Measurements from ENCODE around the gene FA2H. TPM values are rescaled to one million over a fixed set of nuclear protein-coding genes. Genes with fewer than 3 reads are reported as not detected.
"Not testable (repeated sequence)": the region's sequence is repeated elsewhere in the genome, so short reads cannot be mapped to it uniquely, and the experiment has no call there.

FA2H gene
- total RNA-seq: 1 to 10 TPM in 1 of 2 donors, under 1 TPM in 1; 0.73 to 1.7 TPM
- total RNA-seq: 0.12 to 0.45 reads per million in 2 donors

GRCh38 chr16:74774223-74775139 lies at the start of gene FA2H:
TSS of gene FA2H (minus strand) at chr16:74774820. CDS start at chr16:74774755, 65 bp downstream.
- Mint-ChIP-seq H3K4me1 (peaks cover 12% of the 10 kb centered on the region), H3K4me3 (peak within 1 kb of the TSS; percentile 88), H3K27ac (no peak within 1 kb of the TSS), H3K36me3 (ENCODE audit: low read depth) (peaks cover 4% of the 10 kb centered on the region), H3K27me3 (peaks cover 23% of the 10 kb centered on the region)
- no peaks in the 10 kb centered on the region for H3K9me3 ChIP-seq (ENCODE audit: control insufficient read depth, low read length, poor library complexity, severe bottlenecking)
- DNase-seq (peak; percentile 60 to 67 (median 66)), ATAC-seq (peak; percentile 98)

DNA sequence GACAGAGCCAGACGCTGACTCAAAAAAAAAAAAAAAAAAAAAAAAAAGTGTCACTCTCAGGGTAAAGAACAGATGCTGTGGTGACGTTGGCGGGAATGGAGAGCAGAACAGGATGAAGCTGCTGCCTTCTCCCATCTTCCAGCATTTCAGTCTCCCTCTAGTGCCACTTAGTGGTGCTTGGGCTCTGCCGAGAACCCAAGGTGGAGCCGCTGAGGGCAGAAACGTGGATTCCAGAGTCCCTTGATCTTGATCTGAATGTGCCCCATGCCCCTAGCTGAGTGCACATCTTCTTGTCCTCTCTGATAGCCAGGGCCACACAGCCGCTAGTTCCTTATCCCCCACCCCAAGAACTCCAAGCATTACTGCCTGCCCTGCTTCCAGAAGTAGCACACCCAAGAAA lies 43.2 kb upstream of the FA2H start:
- DNase-seq (no peak), ATAC-seq (no peak)
- Mint-ChIP-seq H3K36me3 (ENCODE audit: low read depth) (no peaks in the 10 kb centered on the region), H3K4me1 (peaks cover 7% of the 10 kb centered on the region), H3K4me3 (no peak overlapping the region), H3K27me3 (peaks cover 30% of the 10 kb centered on the region), H3K27ac (no peak overlapping the region)
- H3K9me3 ChIP-seq (ENCODE audit: control insufficient read depth, low read length, poor library complexity, severe bottlenecking): no peaks in the 10 kb centered on the region

DNA sequence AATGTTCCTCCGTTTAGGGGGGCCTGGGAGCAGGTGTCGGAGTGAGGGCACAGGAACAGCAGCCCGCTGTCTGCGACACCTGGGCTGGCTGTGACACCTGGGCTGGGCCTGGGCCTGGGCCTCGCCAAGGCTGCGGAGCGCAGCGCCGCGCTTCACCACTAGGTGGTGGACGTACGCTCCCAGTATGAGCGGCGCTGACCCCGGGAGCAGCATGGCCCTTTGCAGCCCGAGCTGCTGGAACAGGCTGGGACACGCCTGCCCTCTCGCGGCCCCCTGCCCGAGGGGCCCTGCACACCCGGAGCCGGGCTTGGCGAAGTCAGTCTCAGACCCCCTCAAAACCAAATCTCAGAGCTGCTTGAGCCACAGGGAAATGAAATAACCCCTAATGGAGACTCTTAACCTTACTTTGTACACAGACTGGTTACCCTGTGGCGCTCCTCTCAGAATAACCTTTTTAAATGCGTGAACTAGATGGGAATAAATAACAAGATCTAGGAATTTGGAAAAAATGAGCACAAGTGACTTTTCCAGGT lies 38.6 kb upstream of the FA2H start:
- DNase-seq (peak; percentile 46 to 74 (median 56)), ATAC-seq (peak; percentile 100)
- no peaks in the 10 kb centered on the region for H3K9me3 ChIP-seq (ENCODE audit: control insufficient read depth, low read length, poor library complexity, severe bottlenecking)
- no peak overlapping the region for H3K27ac Mint-ChIP-seq
- H3K4me3 Mint-ChIP-seq: peak overlapping the region; percentile 50
- H3K27me3 Mint-ChIP-seq: peaks cover 20% of the 10 kb centered on the region
- peaks cover 7% of the 10 kb centered on the region for H3K4me1 Mint-ChIP-seq
- no peaks in the 10 kb centered on the region for H3K36me3 Mint-ChIP-seq (ENCODE audit: low read depth)

DNA sequence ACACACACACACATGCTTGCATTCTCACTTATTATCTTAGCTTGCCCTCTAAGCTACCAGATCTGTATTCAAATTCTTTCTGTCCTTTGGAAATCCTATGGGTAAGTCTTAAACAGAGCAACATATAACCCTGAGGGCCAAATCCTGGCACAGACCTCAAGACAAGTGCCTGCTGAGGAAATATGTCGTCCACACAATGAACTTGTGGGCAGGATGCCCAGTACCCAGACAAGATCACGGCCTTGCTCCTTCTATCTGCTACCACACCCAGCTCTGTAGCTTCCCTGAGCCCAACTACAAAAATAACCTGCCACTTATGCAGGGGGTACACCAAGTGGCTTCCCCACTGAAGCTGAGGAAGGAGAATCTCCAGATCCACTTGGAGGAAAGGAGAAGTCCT lies 37.3 kb upstream of the FA2H start:
- no peak overlapping the region for H3K4me3 Mint-ChIP-seq
- H3K36me3 Mint-ChIP-seq (ENCODE audit: low read depth): no peaks in the 10 kb centered on the region
- H3K27me3 Mint-ChIP-seq: peaks cover 16% of the 10 kb centered on the region
- no peak for DNase-seq
- peaks cover 4% of the 10 kb centered on the region for H3K4me1 Mint-ChIP-seq
- H3K9me3 ChIP-seq (ENCODE audit: control insufficient read depth, low read length, poor library complexity, severe bottlenecking): no peaks in the 10 kb centered on the region
- no peak for ATAC-seq
- no peak overlapping the region for H3K27ac Mint-ChIP-seq

DNA sequence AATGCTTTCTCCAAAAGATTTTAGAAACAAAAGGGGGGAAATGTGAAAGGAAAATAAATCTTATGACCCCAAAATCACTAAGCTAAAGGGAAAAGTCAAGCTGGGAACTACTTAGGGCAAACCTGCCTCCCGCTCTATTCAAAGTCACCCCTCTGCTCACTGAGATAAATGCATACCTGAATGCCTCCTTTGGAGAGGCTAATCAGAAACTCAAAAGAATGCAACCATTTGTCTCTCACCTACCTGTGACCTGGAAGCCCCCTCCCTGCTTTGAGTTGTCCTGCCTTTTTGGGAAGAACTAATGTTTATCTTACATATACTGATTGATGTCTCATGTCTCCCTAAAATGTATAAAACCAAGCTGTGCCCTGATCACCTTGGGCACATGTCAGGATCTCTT lies 36.6 kb upstream of the FA2H start:
- ATAC-seq; H3K36me3 Mint-ChIP-seq (ENCODE audit: low read depth); DNase-seq; H3K4me3 Mint-ChIP-seq; H3K4me1 Mint-ChIP-seq; H3K27ac Mint-ChIP-seq; H3K9me3 ChIP-seq (ENCODE audit: control insufficient read depth, low read length, poor library complexity, severe bottlenecking): not testable (repeated sequence)
- H3K27me3 Mint-ChIP-seq: peaks cover 15% of the 10 kb centered on the region

DNA sequence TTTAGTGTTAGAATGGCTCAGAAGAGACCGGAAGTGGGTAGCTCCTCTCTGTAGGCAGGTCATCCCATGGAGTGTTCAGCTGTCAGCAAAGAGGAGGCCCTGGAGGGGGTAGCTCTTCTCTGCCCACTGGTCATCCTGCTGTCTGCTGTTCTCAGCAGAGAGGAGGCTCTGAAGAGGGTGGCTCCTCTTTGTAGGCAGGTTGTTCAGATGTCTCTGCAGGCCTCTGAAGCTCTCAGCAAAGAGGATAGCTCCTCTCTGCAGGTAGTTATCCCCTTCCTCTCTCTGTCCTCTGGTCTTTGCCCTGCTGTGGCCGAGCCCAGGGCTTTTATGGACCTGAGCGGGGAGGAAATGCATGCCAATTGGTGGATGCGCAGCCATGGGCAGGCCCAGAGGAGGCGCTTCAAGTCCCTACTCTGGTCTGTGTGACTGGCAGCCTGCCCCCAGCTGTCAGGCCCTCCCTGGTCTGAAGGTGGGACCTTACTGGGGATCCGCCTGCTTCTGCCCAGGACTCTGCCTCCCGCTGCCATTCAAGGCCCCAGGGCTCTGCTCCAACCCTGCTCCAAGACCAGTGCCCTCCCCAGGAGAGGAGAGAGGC lies 32.5 kb upstream of the FA2H start:
- Mint-ChIP-seq H3K27me3 (peaks cover 4% of the 10 kb centered on the region), H3K36me3 (ENCODE audit: low read depth) (peaks cover 3% of the 10 kb centered on the region), H3K4me3 (no peak overlapping the region), H3K4me1 (no peaks in the 10 kb centered on the region), H3K27ac (no peak overlapping the region)
- H3K9me3 ChIP-seq (ENCODE audit: control insufficient read depth, low read length, poor library complexity, severe bottlenecking): no peaks in the 10 kb centered on the region
- ATAC-seq (no peak), DNase-seq (no peak)

- H3K4me1 Mint-ChIP-seq: peaks cover 2% of the 10 kb centered on the region
- H3K9me3 ChIP-seq (ENCODE audit: control insufficient read depth, low read length, poor library complexity, severe bottlenecking): no peaks in the 10 kb centered on the region
These were observed 25.7 kb upstream of the FA2H start for GRCh38 chr16:74800216-74800871.

GRCh38 chr16:74797414-74797813 lies 22.8 kb upstream of the FA2H start:
- no peaks in the 10 kb centered on the region for H3K9me3 ChIP-seq (ENCODE audit: control insufficient read depth, low read length, poor library complexity, severe bottlenecking)
- ATAC-seq (no peak), DNase-seq (no peak)
- H3K27me3 Mint-ChIP-seq: peaks cover 38% of the 10 kb centered on the region
- peaks cover 5% of the 10 kb centered on the region for H3K4me1 Mint-ChIP-seq
- H3K4me3 Mint-ChIP-seq: no peak overlapping the region
- peaks cover 10% of the 10 kb centered on the region for H3K36me3 Mint-ChIP-seq (ENCODE audit: low read depth)
- H3K27ac Mint-ChIP-seq: no peak overlapping the region

More at GRCh38 chr16:74800216-74800871, 25.7 kb upstream of the FA2H start:
- Mint-ChIP-seq H3K27ac (no peak overlapping the region), H3K4me3 (no peak overlapping the region), H3K27me3 (peaks cover 30% of the 10 kb centered on the region), H3K36me3 (ENCODE audit: low read depth) (peaks cover 10% of the 10 kb centered on the region)
- no peak for DNase-seq
- ATAC-seq: no peak

- H3K27ac Mint-ChIP-seq: no peak overlapping the region
- no peak overlapping the region for H3K4me3 Mint-ChIP-seq
- H3K36me3 Mint-ChIP-seq (ENCODE audit: low read depth): peaks cover 6% of the 10 kb centered on the region
- H3K27me3 Mint-ChIP-seq: peaks cover 33% of the 10 kb centered on the region
- peaks cover 5% of the 10 kb centered on the region for H3K4me1 Mint-ChIP-seq
- ATAC-seq (no peak), DNase-seq (no peak)
- H3K9me3 ChIP-seq (ENCODE audit: control insufficient read depth, low read length, poor library complexity, severe bottlenecking): no peaks in the 10 kb centered on the region
These were observed 20.5 kb upstream of the FA2H start for GRCh38 chr16:74795104-74795503.

- Mint-ChIP-seq H3K4me3 (no peak overlapping the region), H3K36me3 (ENCODE audit: low read depth) (peaks cover 6% of the 10 kb centered on the region), H3K27ac (no peak overlapping the region), H3K4me1 (peaks cover 5% of the 10 kb centered on the region), H3K27me3 (peaks cover 34% of the 10 kb centered on the region)
- DNase-seq (no peak), ATAC-seq (no peak)
- no peaks in the 10 kb centered on the region for H3K9me3 ChIP-seq (ENCODE audit: control insufficient read depth, low read length, poor library complexity, severe bottlenecking)
These were observed 20.0 kb upstream of the FA2H start for GRCh38 chr16:74794668-74795067.

DNA sequence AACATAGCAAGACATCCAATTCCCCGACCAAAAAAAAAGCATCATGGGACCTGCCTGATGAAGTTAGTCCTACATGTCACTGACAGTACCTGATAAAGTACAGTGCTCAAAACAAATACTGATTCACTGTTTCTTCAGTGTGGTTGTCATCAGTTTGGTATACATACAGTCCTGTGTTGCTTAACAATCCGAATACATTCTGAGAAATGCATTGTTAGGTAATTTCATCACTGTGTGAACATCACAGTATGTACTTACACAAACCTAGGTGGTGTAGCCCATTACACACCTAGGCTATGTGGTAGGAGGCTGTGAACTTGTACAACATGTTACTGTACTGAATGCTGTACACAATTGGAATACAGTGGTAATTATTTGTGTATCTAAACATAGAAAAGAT lies 19.0 kb upstream of the FA2H start:
- no peak for DNase-seq
- Mint-ChIP-seq H3K4me3 (no peak overlapping the region), H3K27ac (no peak overlapping the region), H3K27me3 (peaks cover 35% of the 10 kb centered on the region), H3K36me3 (ENCODE audit: low read depth) (peaks cover 8% of the 10 kb centered on the region), H3K4me1 (peaks cover 5% of the 10 kb centered on the region)
- ATAC-seq: no peak
- H3K9me3 ChIP-seq (ENCODE audit: control insufficient read depth, low read length, poor library complexity, severe bottlenecking): no peaks in the 10 kb centered on the region

GRCh38 chr16:74792225-74792624 lies 17.6 kb upstream of the FA2H start:
- H3K9me3 ChIP-seq (ENCODE audit: control insufficient read depth, low read length, poor library complexity, severe bottlenecking): no peaks in the 10 kb centered on the region
- H3K4me3 Mint-ChIP-seq: no peak overlapping the region
- DNase-seq: no peak
- H3K36me3 Mint-ChIP-seq (ENCODE audit: low read depth): peaks cover 8% of the 10 kb centered on the region
- H3K27me3 Mint-ChIP-seq: peaks cover 30% of the 10 kb centered on the region
- peaks cover 5% of the 10 kb centered on the region for H3K4me1 Mint-ChIP-seq
- ATAC-seq: no peak
- H3K27ac Mint-ChIP-seq: no peak overlapping the region

GRCh38 chr16:74791749-74792148 lies 17.1 kb upstream of the FA2H start:
- H3K36me3 Mint-ChIP-seq (ENCODE audit: low read depth); H3K4me1 Mint-ChIP-seq; ATAC-seq; H3K4me3 Mint-ChIP-seq; H3K9me3 ChIP-seq (ENCODE audit: control insufficient read depth, low read length, poor library complexity, severe bottlenecking); H3K27ac Mint-ChIP-seq; DNase-seq: not testable (repeated sequence)
- H3K27me3 Mint-ChIP-seq: peaks cover 29% of the 10 kb centered on the region

Measured in T-helper 17 cell (primary cell).